ENCODE results near the gene RDH12. TPM values are rescaled to one million over a fixed set of nuclear protein-coding genes. Genes with fewer than 3 reads are reported as not detected.
"Not testable (repeated sequence)": the region's sequence is repeated elsewhere in the genome, so short reads cannot be mapped to it uniquely, and the experiment has no call there.

The RDH12 gene
- total RNA-seq, 1 donor from 2014 or later, result not detected

- H3K4me3 Mint-ChIP-seq, result no peak overlapping the region
- TF ChIP-seq CTCF (conservative IDR thresholded peaks at IDR 0.05), result no peak
- H3K27me3 Mint-ChIP-seq (ENCODE audit: low read depth), result peaks cover 22% of the 10 kb centered on the region
- no peaks in the 10 kb centered on the region for H3K9me3 Mint-ChIP-seq
- H3K27ac Mint-ChIP-seq (ENCODE audit: unreplicated experiment), result no peak overlapping the region
- no peaks in the 10 kb centered on the region for H3K4me1 Mint-ChIP-seq
- no peaks in the 10 kb centered on the region for H3K36me3 Mint-ChIP-seq (ENCODE audit: low read depth)
- no peak for DNase-seq (ENCODE audit: low read depth, low spot score)
Measured at GRCh38 chr14:67718265-67718664, 16.6 kb downstream of the RDH12 start.

- not testable (repeated sequence) for H3K4me3 Mint-ChIP-seq; H3K9me3 Mint-ChIP-seq; H3K36me3 Mint-ChIP-seq (ENCODE audit: low read depth); H3K4me1 Mint-ChIP-seq; H3K27ac Mint-ChIP-seq (ENCODE audit: unreplicated experiment); DNase-seq (ENCODE audit: low read depth, low spot score)
- peaks cover 31% of the 10 kb centered on the region for H3K27me3 Mint-ChIP-seq (ENCODE audit: low read depth)
Measured at GRCh38 chr14:67719385-67719784, 17.7 kb downstream of the RDH12 start.

GRCh38 chr14:67719866-67720265 is 18.2 kb downstream of the RDH12 start:
- Mint-ChIP-seq H3K27me3 (ENCODE audit: low read depth) (peaks cover 32% of the 10 kb centered on the region), H3K4me3 (no peak overlapping the region), H3K36me3 (ENCODE audit: low read depth) (no peaks in the 10 kb centered on the region), H3K9me3 (no peaks in the 10 kb centered on the region), H3K27ac (ENCODE audit: unreplicated experiment) (no peak overlapping the region), H3K4me1 (no peaks in the 10 kb centered on the region)
- no peak for TF ChIP-seq CTCF (conservative IDR thresholded peaks at IDR 0.05)
- DNase-seq (ENCODE audit: low read depth, low spot score), result no peak

- TF ChIP-seq CTCF (conservative IDR thresholded peaks at IDR 0.05), result no peak
Measured at GRCh38 chr14:67721875-67722274, 20.2 kb downstream of the RDH12 start.

GRCh38 chr14:67722293-67722692 is 20.6 kb downstream of the RDH12 start:
- Mint-ChIP-seq H3K4me1 (no peaks in the 10 kb centered on the region), H3K27me3 (ENCODE audit: low read depth) (peaks cover 32% of the 10 kb centered on the region), H3K4me3 (no peak overlapping the region), H3K36me3 (ENCODE audit: low read depth) (no peaks in the 10 kb centered on the region), H3K27ac (ENCODE audit: unreplicated experiment) (no peak overlapping the region), H3K9me3 (peaks cover 2% of the 10 kb centered on the region)
- no peak for DNase-seq (ENCODE audit: low read depth, low spot score)
- TF ChIP-seq CTCF (conservative IDR thresholded peaks at IDR 0.05), result no peak

More at GRCh38 chr14:67721875-67722274, 20.2 kb downstream of the RDH12 start:
- no peak overlapping the region for H3K4me3 Mint-ChIP-seq
- peaks cover 32% of the 10 kb centered on the region for H3K27me3 Mint-ChIP-seq (ENCODE audit: low read depth)
- H3K27ac Mint-ChIP-seq (ENCODE audit: unreplicated experiment), result no peak overlapping the region
- DNase-seq (ENCODE audit: low read depth, low spot score), result no peak
- H3K4me1 Mint-ChIP-seq, result no peaks in the 10 kb centered on the region
- no peaks in the 10 kb centered on the region for H3K36me3 Mint-ChIP-seq (ENCODE audit: low read depth)
- peaks cover 2% of the 10 kb centered on the region for H3K9me3 Mint-ChIP-seq

- Mint-ChIP-seq H3K27me3 (ENCODE audit: low read depth) (peaks cover 32% of the 10 kb centered on the region), H3K9me3 (peaks cover 2% of the 10 kb centered on the region), H3K4me1 (peaks cover 14% of the 10 kb centered on the region), H3K27ac (ENCODE audit: unreplicated experiment) (no peak overlapping the region), H3K4me3 (no peak overlapping the region), H3K36me3 (ENCODE audit: low read depth) (no peaks in the 10 kb centered on the region)
- TF ChIP-seq CTCF (conservative IDR thresholded peaks at IDR 0.05), result no peak
- DNase-seq (ENCODE audit: low read depth, low spot score), result no peak
Measured at GRCh38 chr14:67725171-67725570, 23.5 kb downstream of the RDH12 start.
